GM18499 (cell line): ENCODE data around the gene MLXIP.
A peak's percentile ranks its signal among the peaks of the same experiment; 100 is the strongest.
"Not testable (repeated sequence)": the region's sequence is repeated elsewhere in the genome, so short reads cannot be mapped to it uniquely, and the experiment has no call there.

Source experiments
- ATAC-seq: cut with Tn5 transposase; IDR thresholded peaks from one replicate; pipeline ENCODE4 v1.9.1; 2021; ENCODE audit warnings: moderate number of reproducible peaks; ENCODE audit not compliant: insufficient read depth, unreplicated experiment

The MLXIP gene

GRCh38 chr12:122052285-122052684 lies 26.3 kb upstream of the MLXIP start:
- no peak for ATAC-seq

GRCh38 chr12:122054842-122055520 lies 23.6 kb upstream of the MLXIP start:
- no peak for ATAC-seq

GRCh38 chr12:122056406-122056805 lies 22.1 kb upstream of the MLXIP start:
- ATAC-seq = not testable (repeated sequence)

GRCh38 chr12:122057007-122057735 lies 21.4 kb upstream of the MLXIP start:
- no peak for ATAC-seq

- no peak for ATAC-seq
Observed at GRCh38 chr12:122057769-122058168, 20.8 kb upstream of the MLXIP start.

- ATAC-seq = no peak
Observed at GRCh38 chr12:122058549-122059149, 19.9 kb upstream of the MLXIP start.

- ATAC-seq = no peak
Observed at GRCh38 chr12:122059203-122059960, 19.2 kb upstream of the MLXIP start.

GRCh38 chr12:122060081-122060501 lies 18.5 kb upstream of the MLXIP start:
- no peak for ATAC-seq

- no peak for ATAC-seq
Observed at GRCh38 chr12:122061253-122061652, 17.3 kb upstream of the MLXIP start.

- no peak for ATAC-seq
Observed at GRCh38 chr12:122062832-122063693, 15.5 kb upstream of the MLXIP start.

- no peak for ATAC-seq
Observed at GRCh38 chr12:122063694-122064024, 14.9 kb upstream of the MLXIP start.

GRCh38 chr12:122064025-122064777 lies 14.4 kb upstream of the MLXIP start:
- no peak for ATAC-seq

- ATAC-seq = no peak
Observed at GRCh38 chr12:122064780-122065588, 13.6 kb upstream of the MLXIP start.

- ATAC-seq = no peak
Observed at GRCh38 chr12:122067548-122067947, 11.0 kb upstream of the MLXIP start.

GRCh38 chr12:122067966-122068365 lies 10.6 kb upstream of the MLXIP start:
- ATAC-seq = peak; percentile 63

- no peak for ATAC-seq
Observed at GRCh38 chr12:122072031-122072970, 6.3 kb upstream of the MLXIP start.

GRCh38 chr12:122073815-122074214 lies 4.7 kb upstream of the MLXIP start:
- no peak for ATAC-seq
